ENCODE measurements around the gene SESN3.
"Not testable (repeated sequence)": the region's sequence is repeated elsewhere in the genome, so short reads cannot be mapped to it uniquely, and the experiment has no call there.

Gene SESN3

GRCh38 chr11:95231127-95231880, at the start of gene SESN3:
SESN3 (minus strand) TSS chr11:95231202; CDS start chr11:95230860, 342 bp downstream.
- peak; percentile 100 for DNase-seq

GRCh38 chr11:95279921-95280868, 49.2 kb upstream of the SESN3 start:
- DNase-seq = peak; percentile 37

GRCh38 chr11:95277868-95278267, 46.9 kb upstream of the SESN3 start:
- no peak for DNase-seq

GRCh38 chr11:95276139-95276538, 45.1 kb upstream of the SESN3 start:
- no peak for DNase-seq

- not testable (repeated sequence) for DNase-seq
Measured at GRCh38 chr11:95273618-95274017, 42.6 kb upstream of the SESN3 start.

GRCh38 chr11:95269036-95269819, 38.2 kb upstream of the SESN3 start:
- DNase-seq = no peak

GRCh38 chr11:95268391-95268790, 37.4 kb upstream of the SESN3 start:
- DNase-seq = no peak

GRCh38 chr11:95267601-95268213, 36.7 kb upstream of the SESN3 start:
- DNase-seq = no peak

- no peak for DNase-seq
Measured at GRCh38 chr11:95266751-95267374, 35.9 kb upstream of the SESN3 start.

- no peak for DNase-seq
Measured at GRCh38 chr11:95264881-95265280, 33.9 kb upstream of the SESN3 start.

- DNase-seq = no peak
Measured at GRCh38 chr11:95262994-95263765, 32.2 kb upstream of the SESN3 start.

- DNase-seq = no peak
Measured at GRCh38 chr11:95257456-95257971, 26.5 kb upstream of the SESN3 start.

GRCh38 chr11:95256321-95256779, 25.3 kb upstream of the SESN3 start:
- DNase-seq = peak; percentile 30

- DNase-seq = no peak
Measured at GRCh38 chr11:95255251-95256145, 24.5 kb upstream of the SESN3 start.

- no peak for DNase-seq
Measured at GRCh38 chr11:95254716-95255115, 23.7 kb upstream of the SESN3 start.

- DNase-seq = peak; percentile 94
Measured at GRCh38 chr11:95254131-95254704, 23.2 kb upstream of the SESN3 start.

- DNase-seq = no peak
Measured at GRCh38 chr11:95253141-95253540, 22.1 kb upstream of the SESN3 start.

GRCh38 chr11:95252586-95252985, 21.6 kb upstream of the SESN3 start:
- no peak for DNase-seq

- not testable (repeated sequence) for DNase-seq
Measured at GRCh38 chr11:95251896-95252295, 20.9 kb upstream of the SESN3 start.
